Spleen (tissue), 11 donors: ENCODE results near the gene SLC4A8. TPM values are rescaled to one million over a fixed set of nuclear protein-coding genes. Genes with fewer than 3 reads are reported as not detected.
A peak's percentile ranks its signal among the peaks of the same experiment; 100 is the strongest.

Experiments used
- DNase-seq: peaks from one replicate; pipeline ENCODE4 v3.0.0-alpha.2; 2020
- H3K27ac ChIP-seq, 8 donors: fragments of 200-600 bp; sonication (generic) in 7 of 8; 1 replicate in 4 of 8; 2 replicates in 4 of 8; pipeline versions ENCODE4 v1.5.0 to v1.8.0; 2016 to 2021; ENCODE audit warnings: inconsistent platforms in 4 of 8, mild to moderate bottlenecking in 4 of 8, moderate library complexity in 1 of 8
- H3K27me3 ChIP-seq, 7 donors: fragments of 200-600 bp; sonication (generic) in 6 of 7; replicated peaks in 1 of 7; 1 replicate in 4 of 7; 2 replicates in 3 of 7; pipeline versions ENCODE4 v1.5.0 to v1.8.0; 2016 to 2021; ENCODE audit warnings: inconsistent platforms in 3 of 7, mild to moderate bottlenecking in 1 of 7
- H3K36me3 ChIP-seq, 6 donors: fragments of 200-600 bp; sonication (generic) in 5 of 6; 1 replicate in 4 of 6; 2 replicates in 2 of 6; pipeline versions ENCODE4 v1.5.0 to v1.8.0; 2016 to 2021; ENCODE audit warnings: inconsistent platforms in 2 of 6
- H3K4me1 ChIP-seq, 6 donors: fragments of 200-600 bp; sonication (generic) in 5 of 6; 1 replicate in 3 of 6; 2 replicates in 3 of 6; pipeline versions ENCODE4 v1.5.0 to v1.8.0; 2016 to 2021; ENCODE audit warnings: inconsistent platforms in 3 of 6
- H3K4me3 ChIP-seq, 8 donors: fragments of 200-600 bp; sonication (generic) in 7 of 8; 1 replicate in 4 of 8; 2 replicates in 4 of 8; pipeline versions ENCODE4 v1.5.0 to v1.8.0; 2016 to 2021; ENCODE audit warnings: inconsistent platforms in 4 of 8, mild to moderate bottlenecking in 4 of 8, moderate library complexity in 2 of 8
- H3K9me3 ChIP-seq, 8 donors: fragments of 200-600 bp; sonication (generic) in 7 of 8; 1 replicate in 4 of 8; 2 replicates in 4 of 8; pipeline versions ENCODE4 v1.5.0 to v1.8.0; 2016 to 2021; ENCODE audit warnings: inconsistent platforms in 4 of 8
- POLR2A ChIP-seq, 3 donors: fragments of 450-650 bp; IDR thresholded peaks; one replicate each; pipeline ENCODE4 v1.5.1; 2017; ENCODE audit warnings: antibody characterized with exemption in 3 of 3, mild to moderate bottlenecking in 1 of 3
- POLR2AphosphoS5 ChIP-seq, 3 donors: sonication (generic); formaldehyde crosslinking; IDR thresholded peaks; one replicate each; pipeline ENCODE4 v1.5.1; 2017; ENCODE audit warnings: antibody characterized with exemption in 3 of 3
- WGBS, 5 donors: extraction: QIAGEN DNeasy Blood & Tissue Kit in 3 of 5; methylation state at CpG; one replicate each; pipeline versions ENCODE4 v1.1.5 to v1.1.7; 2013 to 2018; 5-methylcytosine and 5-hydroxymethylcytosine counted together
- intact Hi-C: fragments of 100-400 bp; cut with DNase I; formaldehyde crosslinking; loops from one replicate; pipeline ENCODE4 v1.15.0; 2023; ENCODE audit warnings: low total_unique reads
- polyA plus RNA-seq, 3 donors: library from polyadenylated mRNA; stranded (reverse); fragments of 200-250 nt; gene quantifications; one replicate each; pipeline ENCODE4 v1.2.1, GENCODE V29; 2013
- total RNA-seq, 7 donors: library from RNA; depleted of rRNA in 3 of 7; stranded (reverse); fragments of >200 nt in 3 of 7; fragmentation: NEBNext Ultra II Directional in 4 of 7; extraction: Animal tissue kit (Norgen Biotek cat#: 25700) in 4 of 7; gene quantifications; one replicate each; pipeline versions ENCODE4 v1.1.0 to v1.2.1, GENCODE V29; 2016 to 2021
- TF ChIP-seq, protein P1 (sequence below), 11 experiments: fragments of 200-600 bp in 7 of 11; fragments of 450-650 bp in 4 of 11; sonication (generic) in 4 of 11; IDR thresholded peaks in 8 of 11; conservative IDR thresholded peaks in 3 of 11; 1 replicate in 7 of 11; 2 replicates in 4 of 11; pipeline versions ENCODE4 v1.4.0 to v1.8.0; 2016 to 2021; ENCODE audit warnings: antibody characterized with exemption in 11 of 11, inconsistent platforms in 4 of 11, mild to moderate bottlenecking in 1 of 11
- donor health status: healthy with polysubstance abuse.
- donor health status: DM: no; HTN: no; CAD: no; lungs with moderate emphysema.
- donor health status: DM: no; HTN: no; CAD: no.
- donor health status: Bipolar disorder and iron deficiency.
- donor health status: healthy.
- donor health status: DM: no; HTN: no; CAD: no.
- donor health status: DM: yes; HTN: yes; CAD: no.

Gene SLC4A8
- total and polyA plus RNA-seq, 10 donors = 0.88 to 9.7 (median 4.8) TPM

DNA sequence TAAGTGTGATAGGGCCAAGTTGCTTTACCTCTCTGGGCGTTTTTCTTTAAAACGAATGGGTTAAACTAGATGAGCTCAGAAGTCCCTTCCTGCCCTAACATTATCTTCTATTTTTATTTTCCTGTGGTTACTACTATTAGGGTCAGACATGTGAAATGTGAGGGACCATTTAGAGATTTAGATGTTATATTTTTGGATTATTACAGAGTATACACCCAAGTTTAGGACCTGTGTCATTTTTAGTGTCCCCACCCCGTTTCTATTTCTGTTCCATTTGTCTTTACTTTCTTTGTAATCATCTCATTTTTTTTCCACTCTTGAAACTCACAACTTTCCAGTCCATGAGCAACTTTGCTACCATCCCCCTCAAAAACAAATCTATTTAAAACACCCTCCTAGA, 56.3 kb downstream of the SLC4A8 start:
- WGBS, 5 donors = 64 to 74% (median 66%) methylated on average over 3 of the region's 3 CpGs
- intact Hi-C loops = no loop called here

DNA sequence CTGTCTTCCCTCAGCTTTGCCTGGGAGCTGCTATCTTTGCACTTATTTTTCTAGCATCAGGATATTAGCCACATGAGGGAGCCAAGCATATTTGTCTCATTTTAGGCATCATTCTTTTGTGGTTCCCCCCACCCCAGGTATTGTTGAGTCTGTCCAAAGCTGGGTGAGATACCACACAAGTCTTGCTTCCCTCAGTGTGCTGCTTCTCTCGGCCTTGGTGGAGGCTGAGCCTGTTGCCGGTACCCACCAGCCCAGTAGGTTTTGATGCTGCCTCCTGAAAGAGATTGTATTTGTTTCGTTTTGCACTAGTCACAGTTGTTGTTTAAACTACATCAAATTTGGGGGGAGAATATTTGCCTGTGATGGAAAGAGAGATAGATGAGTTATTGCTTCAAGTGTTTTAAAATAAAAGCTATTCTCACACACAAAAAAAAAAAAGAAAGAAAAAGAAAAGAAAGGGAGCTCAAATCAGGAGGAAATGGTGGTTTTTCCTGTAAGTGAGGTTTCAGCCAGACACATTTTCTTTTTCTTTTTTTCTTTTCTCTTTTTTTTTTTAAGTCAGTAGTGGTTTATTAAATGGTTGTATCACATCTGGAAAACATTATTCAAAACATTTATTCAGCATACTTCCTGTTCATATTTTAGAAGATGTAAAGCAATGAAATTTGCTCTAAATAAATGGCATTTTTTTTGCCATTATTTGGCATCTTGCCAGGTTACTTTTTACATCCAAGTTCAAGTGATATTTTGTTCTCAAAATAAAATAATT, 58.5 kb downstream of the SLC4A8 start:
- Histone ChIP-seq H3K4me3 (no peak overlapping the region), H3K9me3 (no peaks in the 10 kb centered on the region), H3K27me3 (no peaks in the 10 kb centered on the region), H3K27ac (peak overlapping the region in 4 of 8 donors; percentile 27 to 59 (median 28)), H3K36me3 (no peaks in the 10 kb centered on the region), H3K4me1 (peaks cover 0 to 19% (median 3%) of the 10 kb centered on the region in 6 donors)
- no peak for TF ChIP-seq POLR2A (IDR thresholded peaks at IDR 0.05)
- TF ChIP-seq POLR2AphosphoS5 (IDR thresholded peaks at IDR 0.05) = no peak
- TF ChIP-seq, protein P1, sequence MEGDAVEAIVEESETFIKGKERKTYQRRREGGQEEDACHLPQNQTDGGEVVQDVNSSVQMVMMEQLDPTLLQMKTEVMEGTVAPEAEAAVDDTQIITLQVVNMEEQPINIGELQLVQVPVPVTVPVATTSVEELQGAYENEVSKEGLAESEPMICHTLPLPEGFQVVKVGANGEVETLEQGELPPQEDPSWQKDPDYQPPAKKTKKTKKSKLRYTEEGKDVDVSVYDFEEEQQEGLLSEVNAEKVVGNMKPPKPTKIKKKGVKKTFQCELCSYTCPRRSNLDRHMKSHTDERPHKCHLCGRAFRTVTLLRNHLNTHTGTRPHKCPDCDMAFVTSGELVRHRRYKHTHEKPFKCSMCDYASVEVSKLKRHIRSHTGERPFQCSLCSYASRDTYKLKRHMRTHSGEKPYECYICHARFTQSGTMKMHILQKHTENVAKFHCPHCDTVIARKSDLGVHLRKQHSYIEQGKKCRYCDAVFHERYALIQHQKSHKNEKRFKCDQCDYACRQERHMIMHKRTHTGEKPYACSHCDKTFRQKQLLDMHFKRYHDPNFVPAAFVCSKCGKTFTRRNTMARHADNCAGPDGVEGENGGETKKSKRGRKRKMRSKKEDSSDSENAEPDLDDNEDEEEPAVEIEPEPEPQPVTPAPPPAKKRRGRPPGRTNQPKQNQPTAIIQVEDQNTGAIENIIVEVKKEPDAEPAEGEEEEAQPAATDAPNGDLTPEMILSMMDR (IDR thresholded peaks at IDR 0.05 in 8 of 11, conservative IDR thresholded peaks at IDR 0.05 in 3 of 11) = no peak
- no peak for DNase-seq
- intact Hi-C loops = no loop called here
- WGBS, 5 donors = 27 to 45% (median 32%) methylated on average over 3 of the region's 3 CpGs

More for the DNA sequence above, 56.3 kb downstream of the SLC4A8 start:
- no peaks in the 10 kb centered on the region for H3K9me3 ChIP-seq
- DNase-seq = no peak
- no peaks in the 10 kb centered on the region for H3K36me3 ChIP-seq
- TF ChIP-seq, protein P1 (IDR thresholded peaks at IDR 0.05 in 8 of 11, conservative IDR thresholded peaks at IDR 0.05 in 3 of 11) = no peak
- TF ChIP-seq POLR2A (IDR thresholded peaks at IDR 0.05) (no peak), POLR2AphosphoS5 (IDR thresholded peaks at IDR 0.05) (no peak)
- H3K4me1 ChIP-seq = peaks cover 0 to 19% (median 3%) of the 10 kb centered on the region in 6 donors
- no peak overlapping the region for H3K27ac ChIP-seq
- no peaks in the 10 kb centered on the region for H3K27me3 ChIP-seq
- H3K4me3 ChIP-seq = no peak overlapping the region

DNA sequence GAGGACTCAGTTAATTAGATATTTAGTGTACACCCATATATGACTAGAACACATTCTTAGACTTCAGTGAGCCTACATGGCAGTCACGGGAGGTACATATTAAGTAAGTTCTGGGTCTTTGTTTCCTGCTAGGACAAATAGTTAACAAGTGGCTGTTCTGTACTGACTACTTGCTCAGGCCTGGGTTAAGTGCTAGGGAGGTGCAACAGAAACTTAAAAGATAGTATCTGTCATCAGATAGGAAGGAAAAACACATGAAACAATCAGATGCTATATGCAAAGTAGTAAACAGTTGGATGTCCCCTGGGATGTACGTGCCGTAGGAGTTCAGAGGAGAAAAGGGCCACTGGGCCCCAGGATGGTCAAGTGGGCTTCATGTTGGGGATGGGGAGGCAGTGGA, 59.5 kb downstream of the SLC4A8 start:
- Histone ChIP-seq H3K27me3 (no peaks in the 10 kb centered on the region), H3K27ac (no peak overlapping the region), H3K4me1 (peaks cover 0 to 19% (median 3%) of the 10 kb centered on the region in 6 donors), H3K36me3 (no peaks in the 10 kb centered on the region), H3K9me3 (no peaks in the 10 kb centered on the region), H3K4me3 (no peak overlapping the region)
- 87 to 90% (median 89%) methylated on average over 3 of the region's 3 CpGs for WGBS, 5 donors
- intact Hi-C loops = no loop called here
- no peak for DNase-seq
- TF ChIP-seq, protein P1 (IDR thresholded peaks at IDR 0.05 in 8 of 11, conservative IDR thresholded peaks at IDR 0.05 in 3 of 11) = no peak
- TF ChIP-seq POLR2AphosphoS5 (IDR thresholded peaks at IDR 0.05) = no peak
- TF ChIP-seq POLR2A (IDR thresholded peaks at IDR 0.05) = no peak

DNA sequence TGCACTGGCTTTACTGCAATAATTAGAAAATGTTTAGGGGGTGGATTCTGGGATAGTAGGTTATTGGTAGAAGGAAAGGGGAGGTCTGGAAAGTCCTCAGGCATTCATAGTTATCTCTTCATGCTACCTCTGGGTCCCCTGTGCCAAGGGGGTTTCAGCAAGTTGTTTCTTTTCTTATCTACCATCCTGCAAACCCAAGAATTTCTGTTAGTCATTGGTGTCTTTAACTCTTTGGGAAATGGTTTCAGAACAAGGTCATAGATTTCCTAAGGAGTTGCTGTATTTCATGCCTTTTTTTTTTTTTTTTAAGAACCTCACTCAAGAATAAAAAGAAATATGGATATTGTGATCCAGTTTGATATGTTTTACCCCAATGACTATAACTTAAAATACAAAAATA, 63.6 kb downstream of the SLC4A8 start:
- intact Hi-C loops = no loop called here
- peaks cover 0 to 8% (median 0%) of the 10 kb centered on the region in 6 donors for H3K4me1 ChIP-seq
- no peaks in the 10 kb centered on the region for H3K36me3 ChIP-seq
- DNase-seq = no peak
- no peak overlapping the region for H3K27ac ChIP-seq
- TF ChIP-seq, protein P1 (IDR thresholded peaks at IDR 0.05 in 8 of 11, conservative IDR thresholded peaks at IDR 0.05 in 3 of 11) = no peak
- no peak for TF ChIP-seq POLR2A (IDR thresholded peaks at IDR 0.05)
- no peak for TF ChIP-seq POLR2AphosphoS5 (IDR thresholded peaks at IDR 0.05)
- H3K4me3 ChIP-seq = no peak overlapping the region
- H3K27me3 ChIP-seq = no peaks in the 10 kb centered on the region
- no peaks in the 10 kb centered on the region for H3K9me3 ChIP-seq
